Adrenal gland (tissue), 12 donors: ENCODE results near the gene ADD3. TPM values are rescaled to one million over a fixed set of nuclear protein-coding genes. Genes with fewer than 3 reads are reported as not detected.

Experiments
- DNase-seq, 7 donors: peaks; one replicate each; pipeline ENCODE4 v3.0.0-alpha.2; 2019 to 2020
- H3K27ac ChIP-seq, 5 donors: fragments of 200-600 bp; sonication (generic) in 4 of 5; 1 replicate in 3 of 5; 2 replicates in 2 of 5; pipeline versions ENCODE4 v1.5.1 to v1.8.0; 2016 to 2020; ENCODE audit warnings: mild to moderate bottlenecking in 1 of 5
- H3K27me3 ChIP-seq: fragments of 200-600 bp; 2 replicates; pipeline ENCODE4 v1.8.0; 2021
- H3K36me3 ChIP-seq, 2 donors: fragments of 200-600 bp; replicated peaks in 1 of 2; 1 replicate in 1 of 2; 2 replicates in 1 of 2; pipeline versions ENCODE4 v1.5.1 to v1.8.0; 2018 to 2022
- H3K4me1 ChIP-seq, 2 donors: fragments of 200-600 bp; replicated peaks in 1 of 2; 1 replicate in 1 of 2; 2 replicates in 1 of 2; pipeline versions ENCODE4 v1.5.1 to v1.8.0; 2018 to 2021
- H3K4me3 ChIP-seq, 4 donors: fragments of 200-600 bp; sonication (generic) in 3 of 4; one replicate each; pipeline ENCODE4 v1.5.1; 2016 to 2018
- H3K9me3 ChIP-seq, 3 donors: fragments of 200-600 bp; sonication (generic) in 1 of 3; replicated peaks in 1 of 3; 1 replicate in 2 of 3; 2 replicates in 1 of 3; pipeline versions ENCODE4 v1.5.1 to v1.8.0; 2016 to 2021
- POLR2A ChIP-seq, 2 donors: fragments of 450-650 bp; IDR thresholded peaks; one replicate each; pipeline ENCODE4 v1.6.1; 2017; ENCODE audit warnings: antibody characterized with exemption in 2 of 2, mild to moderate bottlenecking in 2 of 2, moderate library complexity in 1 of 2
- WGBS, 4 donors: extraction: QIAGEN DNeasy Blood & Tissue Kit in 2 of 4; methylation state at CpG; one replicate each; pipeline versions ENCODE4 v1.1.5 to v1.1.7; 2013 to 2017; 5-methylcytosine and 5-hydroxymethylcytosine counted together
- intact Hi-C, 2 donors: fragments of 100-400 bp; cut with DNase I; formaldehyde crosslinking; loops; one replicate each; pipeline versions ENCODE4 v1.14.1 to v1.15.0; 2022 to 2023
- polyA plus RNA-seq, 3 donors: library from polyadenylated mRNA; stranded (reverse); fragments of 200-250 nt in 2 of 3; fragments of 350-450 nt in 1 of 3; fragmentation: Illumina TruSeq in 1 of 3; extraction: RNeasy Lipid Tissue Mini Kit (QIAGEN cat#74804) in 1 of 3; gene quantifications; one replicate each; pipeline ENCODE4 v1.2.3, GENCODE V29; 2013 to 2014
- total RNA-seq, 9 donors: library from RNA; depleted of rRNA in 4 of 9; stranded (reverse); fragments of >200 nt in 4 of 9; fragments of 120-200 nt in 1 of 9; fragmentation: NEBNext Ultra II Directional in 1 of 9; extraction: Animal tissue kit (Norgen Biotek cat#: 25700) in 1 of 9; gene quantifications; one replicate each; pipeline versions ENCODE4 v1.1.0 to v1.2.4, GENCODE V29; 2013 to 2023
- TF ChIP-seq, protein P1 (sequence below), 6 experiments: fragments of 450-650 bp in 4 of 6; fragments of 200-600 bp in 2 of 6; sonication (generic) in 1 of 6; IDR thresholded peaks; 1 replicate in 5 of 6; 2 replicates in 1 of 6; pipeline versions ENCODE4 v1.5.1 to v1.8.0; 2016 to 2021; ENCODE audit warnings: antibody characterized with exemption in 6 of 6, mild to moderate bottlenecking in 2 of 6, moderate library complexity in 1 of 6
- donor health status: healthy with polysubstance abuse.
- donor health status: Bipolar disorder and iron deficiency.
- donor health status: DM: yes; HTN: yes; CAD: no.
- donor health status: DM: no; HTN: no; CAD: no.
- donor health status: DM: no; HTN: no; CAD: no.
- donor health status: DM: yes; HTN: yes; CAD: no.

Gene ADD3
- total and polyA plus RNA-seq, 12 donors, result 15.6 to 122 (median 43.4) TPM

DNA sequence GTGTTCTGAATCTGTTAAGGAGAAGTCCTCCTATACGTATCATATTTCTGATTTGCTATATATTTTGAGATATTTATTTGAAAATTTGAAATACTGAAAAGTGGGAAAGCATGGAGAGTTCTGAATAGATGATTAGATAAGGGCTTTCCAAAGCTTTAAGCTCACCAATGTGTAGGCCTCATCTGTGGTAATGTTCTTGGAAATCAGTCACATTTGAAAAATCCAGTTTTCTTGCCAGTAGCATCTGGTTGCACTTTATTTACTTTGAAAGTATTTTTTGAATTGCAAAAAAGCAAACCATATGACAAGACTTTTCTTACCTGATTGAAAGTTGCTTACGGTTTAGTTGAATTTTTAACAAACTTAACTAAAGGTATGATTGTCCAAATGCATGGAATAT lies 21.7 kb downstream of the ADD3 start:
- H3K27me3 ChIP-seq, result no peaks in the 10 kb centered on the region
- intact Hi-C loops, result no loop called here
- 86 to 94% (median 92%) methylated on average over 2 of the region's 2 CpGs for WGBS, 4 donors
- H3K4me3 ChIP-seq, result no peak overlapping the region
- DNase-seq, result no peak
- H3K9me3 ChIP-seq, result no peaks in the 10 kb centered on the region
- H3K36me3 ChIP-seq, result no peaks in the 10 kb centered on the region
- peaks cover 19 to 26% of the 10 kb centered on the region in 2 donors for H3K4me1 ChIP-seq
- TF ChIP-seq, protein P1, sequence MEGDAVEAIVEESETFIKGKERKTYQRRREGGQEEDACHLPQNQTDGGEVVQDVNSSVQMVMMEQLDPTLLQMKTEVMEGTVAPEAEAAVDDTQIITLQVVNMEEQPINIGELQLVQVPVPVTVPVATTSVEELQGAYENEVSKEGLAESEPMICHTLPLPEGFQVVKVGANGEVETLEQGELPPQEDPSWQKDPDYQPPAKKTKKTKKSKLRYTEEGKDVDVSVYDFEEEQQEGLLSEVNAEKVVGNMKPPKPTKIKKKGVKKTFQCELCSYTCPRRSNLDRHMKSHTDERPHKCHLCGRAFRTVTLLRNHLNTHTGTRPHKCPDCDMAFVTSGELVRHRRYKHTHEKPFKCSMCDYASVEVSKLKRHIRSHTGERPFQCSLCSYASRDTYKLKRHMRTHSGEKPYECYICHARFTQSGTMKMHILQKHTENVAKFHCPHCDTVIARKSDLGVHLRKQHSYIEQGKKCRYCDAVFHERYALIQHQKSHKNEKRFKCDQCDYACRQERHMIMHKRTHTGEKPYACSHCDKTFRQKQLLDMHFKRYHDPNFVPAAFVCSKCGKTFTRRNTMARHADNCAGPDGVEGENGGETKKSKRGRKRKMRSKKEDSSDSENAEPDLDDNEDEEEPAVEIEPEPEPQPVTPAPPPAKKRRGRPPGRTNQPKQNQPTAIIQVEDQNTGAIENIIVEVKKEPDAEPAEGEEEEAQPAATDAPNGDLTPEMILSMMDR (IDR thresholded peaks at IDR 0.05), result no peak
- TF ChIP-seq POLR2A (IDR thresholded peaks at IDR 0.05), result no peak
- H3K27ac ChIP-seq, result no peak overlapping the region

- Histone ChIP-seq H3K27ac (no peak overlapping the region), H3K36me3 (no peaks in the 10 kb centered on the region)
Measured at GRCh38 chr10:110032801-110033700, 25.3 kb downstream of the ADD3 start.

GRCh38 chr10:110033701-110034235 lies 26.0 kb downstream of the ADD3 start:
- Histone ChIP-seq H3K4me3 (no peak overlapping the region), H3K27me3 (no peaks in the 10 kb centered on the region), H3K27ac (no peak overlapping the region), H3K9me3 (no peaks in the 10 kb centered on the region), H3K36me3 (no peaks in the 10 kb centered on the region), H3K4me1 (peaks cover 19 to 33% of the 10 kb centered on the region in 2 donors)
- DNase-seq, result no peak
- intact Hi-C loops, result no loop called here
- no peak for TF ChIP-seq POLR2A (IDR thresholded peaks at IDR 0.05)
- WGBS, 4 donors, result 28 to 34% (median 29%) methylated on average over 2 of the region's 2 CpGs

More at GRCh38 chr10:110032801-110033700, 25.3 kb downstream of the ADD3 start:
- Histone ChIP-seq H3K4me1 (peaks cover 19 to 33% of the 10 kb centered on the region in 2 donors), H3K27me3 (no peaks in the 10 kb centered on the region), H3K9me3 (no peaks in the 10 kb centered on the region), H3K4me3 (no peak overlapping the region)
- no peak for TF ChIP-seq POLR2A (IDR thresholded peaks at IDR 0.05)
- TF ChIP-seq, protein P1 (IDR thresholded peaks at IDR 0.05), result no peak
- intact Hi-C loops, result no loop called here
- peak in 4 of 7 donors; percentile 16 to 39 (median 24) for DNase-seq
- 40 to 48% (median 47%) methylated on average over 4 of the region's 4 CpGs for WGBS, 4 donors

DNA sequence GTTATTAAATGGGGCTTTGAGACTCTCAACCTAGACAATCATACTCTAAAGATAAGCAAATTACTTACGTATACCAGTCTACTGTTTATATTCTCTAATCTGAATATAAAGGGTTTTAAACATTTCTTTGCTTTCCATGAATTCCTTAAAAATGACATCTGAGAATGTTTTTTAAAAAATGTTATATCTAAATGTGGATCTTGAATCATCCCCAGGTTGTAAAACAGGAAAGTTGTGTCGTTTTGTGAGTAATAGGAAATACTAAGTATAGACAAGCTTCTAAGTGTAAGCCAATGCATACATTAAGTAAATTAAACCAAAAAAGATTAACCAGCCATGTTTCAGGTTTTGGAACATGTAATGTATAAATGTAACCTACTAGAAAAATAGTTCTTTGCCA lies 26.8 kb downstream of the ADD3 start:
- Histone ChIP-seq H3K9me3 (no peaks in the 10 kb centered on the region), H3K4me3 (no peak overlapping the region), H3K36me3 (no peaks in the 10 kb centered on the region), H3K27me3 (no peaks in the 10 kb centered on the region), H3K4me1 (peaks cover 19 to 33% of the 10 kb centered on the region in 2 donors), H3K27ac (no peak overlapping the region)
- TF ChIP-seq, protein P1 (IDR thresholded peaks at IDR 0.05), result no peak
- TF ChIP-seq POLR2A (IDR thresholded peaks at IDR 0.05), result no peak
- WGBS, 4 donors, result 53 to 69% (median 54%) methylated on average over 2 of the region's 2 CpGs
- intact Hi-C loops, result no loop called here
- DNase-seq, result no peak
